AG10803 (cell line): ENCODE measurements around the gene PLXNB2.
"Not testable (repeated sequence)": the region's sequence is repeated elsewhere in the genome, so short reads cannot be mapped to it uniquely, and the experiment has no call there.

ENCODE experiments used
- DNase-seq: peaks from one replicate; pipeline ENCODE4 v3.0.0; 2010; ENCODE audit warnings: low read depth
- H3K4me3 ChIP-seq: 2 replicates; pipeline ENCODE4 v1.5.1; 2011; ENCODE audit warnings: mild to moderate bottlenecking, low read length, control low read depth
- CTCF ChIP-seq: conservative IDR thresholded peaks from 2 replicates; pipeline ENCODE4 v1.5.1; 2011; ENCODE audit warnings: mild to moderate bottlenecking, low read length, control low read depth, inconsistent platforms

Gene PLXNB2

GRCh38 chr22:50337262-50338041 is 30.0 kb upstream of the PLXNB2 start:
- no peak overlapping the region for H3K4me3 ChIP-seq
- DNase-seq, result no peak
- no peak for TF ChIP-seq CTCF

- not testable (repeated sequence) for DNase-seq, H3K4me3 ChIP-seq
These were observed 27.0 kb upstream of the PLXNB2 start for GRCh38 chr22:50334433-50334832.

- no peak for TF ChIP-seq CTCF
- H3K4me3 ChIP-seq, result no peak overlapping the region
- peak; percentile 52 for DNase-seq
These were observed 21.8 kb upstream of the PLXNB2 start for GRCh38 chr22:50329236-50329635.

GRCh38 chr22:50327711-50328019 is 20.2 kb upstream of the PLXNB2 start:
- TF ChIP-seq CTCF, result no peak

GRCh38 chr22:50326956-50327710 is 19.7 kb upstream of the PLXNB2 start, which contains the start of gene DENND6B:
TSS of gene DENND6B (minus strand) at chr22:50327012. CDS start at chr22:50326988, 24 bp downstream.
- peak within 1 kb of the TSS; percentile 68 for H3K4me3 ChIP-seq
- peak; percentile 74 for DNase-seq
- TF ChIP-seq CTCF, result no peak

More at GRCh38 chr22:50327711-50328019, 20.2 kb upstream of the PLXNB2 start:
- H3K4me3 ChIP-seq, result peak overlapping the region; percentile 68
- no peak for DNase-seq

- TF ChIP-seq CTCF, result no peak
These were observed 18.9 kb upstream of the PLXNB2 start for GRCh38 chr22:50326225-50326955.

GRCh38 chr22:50325444-50326224 is 18.2 kb upstream of the PLXNB2 start:
- no peak for TF ChIP-seq CTCF
- H3K4me3 ChIP-seq, result peak overlapping the region; percentile 68
- no peak for DNase-seq

More at GRCh38 chr22:50326225-50326955, 18.9 kb upstream of the PLXNB2 start:
- H3K4me3 ChIP-seq, result peak overlapping the region; percentile 68
- no peak for DNase-seq
